Measurements from ENCODE around the gene CP.

The CP gene

GRCh38 chr3:149227591-149228268 is 6.1 kb upstream of the CP start:
- no peaks in the 10 kb centered on the region for H3K36me3 ChIP-seq (replicated peaks in 1 of 2; ENCODE audit: control insufficient read depth in 2 of 2, insufficient read depth in 2 of 2, low read length in 2 of 2)
- H3K4me1 ChIP-seq (ENCODE audit: control insufficient read depth in 2 of 2, insufficient read depth in 1 of 2, low read depth in 1 of 2, low read length in 2 of 2): peaks cover 4 to 21% of the 10 kb centered on the region in 2 donors
- H2BK15ac ChIP-seq (ENCODE audit: low read length): no peak overlapping the region
- H2AFZ ChIP-seq (ENCODE audit: low read length): no peak overlapping the region
- H3K9me3 ChIP-seq (replicated peaks in 1 of 2; ENCODE audit: control insufficient read depth in 2 of 2, insufficient read depth in 1 of 2, low read depth in 1 of 2, low read length in 2 of 2): no peaks in the 10 kb centered on the region
- DNase-seq (ENCODE audit: low spot score): no peak
- H3K18ac ChIP-seq (ENCODE audit: low read length): no peak overlapping the region
- H4K8ac ChIP-seq (ENCODE audit: low read depth, low read length): no peak overlapping the region
- no peak overlapping the region for H3K4ac ChIP-seq (ENCODE audit: low read length)
- no peak overlapping the region for H3K4me2 ChIP-seq (ENCODE audit: insufficient read depth, low read length, poor library complexity, severe bottlenecking)
- no peak overlapping the region for H2AK5ac ChIP-seq (ENCODE audit: low read depth, low read length)
- no peaks in the 10 kb centered on the region for H3K79me1 ChIP-seq (ENCODE audit: low read depth, low read length)
- WGBS, 2 donors (ENCODE audit: extremely low coverage in 2 of 2, insufficient read length in 2 of 2, insufficient replicate concordance in 1 of 2): no CpG with 5 or more reads among the region's 5 CpGs
- no peak overlapping the region for H4K91ac ChIP-seq (ENCODE audit: low read depth, low read length, poor library complexity)
- no peak overlapping the region for H3K9ac ChIP-seq (ENCODE audit: low read depth, low read length, poor library complexity)
- H2BK12ac ChIP-seq (ENCODE audit: low read length): no peak overlapping the region
- H3K23ac ChIP-seq (ENCODE audit: low read depth, low read length, poor library complexity): no peak overlapping the region
- no peak overlapping the region for H3K27ac ChIP-seq (replicated peaks; ENCODE audit: low read length)
- H3K27me3 ChIP-seq (ENCODE audit: control insufficient read depth in 3 of 3, insufficient read depth in 3 of 3, low read depth in 1 of 3, low read length in 3 of 3): no peaks in the 10 kb centered on the region
- H2BK5ac ChIP-seq (ENCODE audit: low read length): no peak overlapping the region
- no peak overlapping the region for H3K4me3 ChIP-seq (ENCODE audit: low read length in 2 of 2)
- no peak overlapping the region for H3K14ac ChIP-seq (ENCODE audit: low read length)
- H2BK120ac ChIP-seq (ENCODE audit: low read depth, low read length): no peak overlapping the region

- no peak overlapping the region for H3K23ac ChIP-seq (ENCODE audit: low read depth, low read length, poor library complexity)
- no peaks in the 10 kb centered on the region for H3K27me3 ChIP-seq (ENCODE audit: control insufficient read depth in 3 of 3, insufficient read depth in 3 of 3, low read depth in 1 of 3, low read length in 3 of 3)
- H3K14ac ChIP-seq (ENCODE audit: low read length): no peak overlapping the region
- H4K91ac ChIP-seq (ENCODE audit: low read depth, low read length, poor library complexity): no peak overlapping the region
- H2BK5ac ChIP-seq (ENCODE audit: low read length): no peak overlapping the region
- H3K9me3 ChIP-seq (replicated peaks in 1 of 2; ENCODE audit: control insufficient read depth in 2 of 2, insufficient read depth in 1 of 2, low read depth in 1 of 2, low read length in 2 of 2): no peaks in the 10 kb centered on the region
- no peak overlapping the region for H2BK12ac ChIP-seq (ENCODE audit: low read length)
- H2AK5ac ChIP-seq (ENCODE audit: low read depth, low read length): no peak overlapping the region
- no peak overlapping the region for H3K27ac ChIP-seq (replicated peaks; ENCODE audit: low read length)
- no peak overlapping the region for H3K4me2 ChIP-seq (ENCODE audit: insufficient read depth, low read length, poor library complexity, severe bottlenecking)
- no peak overlapping the region for H3K4me3 ChIP-seq (ENCODE audit: low read length in 2 of 2)
- H2AFZ ChIP-seq (ENCODE audit: low read length): no peak overlapping the region
- WGBS, 2 donors (ENCODE audit: extremely low coverage in 2 of 2, insufficient read length in 2 of 2, insufficient replicate concordance in 1 of 2): no CpG with 5 or more reads among the region's 1 CpG
- no peak for DNase-seq (ENCODE audit: low spot score)
- H3K4me1 ChIP-seq (ENCODE audit: control insufficient read depth in 2 of 2, insufficient read depth in 1 of 2, low read depth in 1 of 2, low read length in 2 of 2): peaks cover 4 to 22% of the 10 kb centered on the region in 2 donors
- H3K79me1 ChIP-seq (ENCODE audit: low read depth, low read length): no peaks in the 10 kb centered on the region
- H3K4ac ChIP-seq (ENCODE audit: low read length): no peak overlapping the region
- H3K18ac ChIP-seq (ENCODE audit: low read length): no peak overlapping the region
- H3K9ac ChIP-seq (ENCODE audit: low read depth, low read length, poor library complexity): no peak overlapping the region
- no peak overlapping the region for H2BK120ac ChIP-seq (ENCODE audit: low read depth, low read length)
- H3K36me3 ChIP-seq (replicated peaks in 1 of 2; ENCODE audit: control insufficient read depth in 2 of 2, insufficient read depth in 2 of 2, low read length in 2 of 2): no peaks in the 10 kb centered on the region
- H2BK15ac ChIP-seq (ENCODE audit: low read length): no peak overlapping the region
- no peak overlapping the region for H4K8ac ChIP-seq (ENCODE audit: low read depth, low read length)
Measured at GRCh38 chr3:149226776-149227175, 5.1 kb upstream of the CP start.

- H2AFZ ChIP-seq (ENCODE audit: low read length): peak overlapping the region; percentile 82
- peak overlapping the region in 1 of 2 donors; percentile 34 for H3K4me3 ChIP-seq (ENCODE audit: low read length in 2 of 2)
- no peak overlapping the region for H3K23ac ChIP-seq (ENCODE audit: low read depth, low read length, poor library complexity)
- H3K18ac ChIP-seq (ENCODE audit: low read length): no peak overlapping the region
- peak overlapping the region; percentile 20 for H3K27ac ChIP-seq (replicated peaks; ENCODE audit: low read length)
- H2BK12ac ChIP-seq (ENCODE audit: low read length): no peak overlapping the region
- no peak overlapping the region for H2BK5ac ChIP-seq (ENCODE audit: low read length)
- no peak overlapping the region for H3K14ac ChIP-seq (ENCODE audit: low read length)
- H4K91ac ChIP-seq (ENCODE audit: low read depth, low read length, poor library complexity): no peak overlapping the region
- no peak overlapping the region for H3K4me2 ChIP-seq (ENCODE audit: insufficient read depth, low read length, poor library complexity, severe bottlenecking)
- no peaks in the 10 kb centered on the region for H3K36me3 ChIP-seq (replicated peaks in 1 of 2; ENCODE audit: control insufficient read depth in 2 of 2, insufficient read depth in 2 of 2, low read length in 2 of 2)
- no peak overlapping the region for H3K4ac ChIP-seq (ENCODE audit: low read length)
- H3K79me1 ChIP-seq (ENCODE audit: low read depth, low read length): no peaks in the 10 kb centered on the region
- H4K8ac ChIP-seq (ENCODE audit: low read depth, low read length): no peak overlapping the region
- no peaks in the 10 kb centered on the region for H3K27me3 ChIP-seq (ENCODE audit: control insufficient read depth in 3 of 3, insufficient read depth in 3 of 3, low read depth in 1 of 3, low read length in 3 of 3)
- no CpG with 5 or more reads among the region's 9 CpGs for whole genome bisulfite sequencing, 2 donors (ENCODE audit: extremely low coverage in 2 of 2, insufficient read length in 2 of 2, insufficient replicate concordance in 1 of 2)
- H2BK15ac ChIP-seq (ENCODE audit: low read length): no peak overlapping the region
- no peak overlapping the region for H2AK5ac ChIP-seq (ENCODE audit: low read depth, low read length)
- no peak for DNase-seq (ENCODE audit: low spot score)
- H3K9me3 ChIP-seq (replicated peaks in 1 of 2; ENCODE audit: control insufficient read depth in 2 of 2, insufficient read depth in 1 of 2, low read depth in 1 of 2, low read length in 2 of 2): no peaks in the 10 kb centered on the region
- H3K4me1 ChIP-seq (ENCODE audit: control insufficient read depth in 2 of 2, insufficient read depth in 1 of 2, low read depth in 1 of 2, low read length in 2 of 2): peaks cover 4 to 33% of the 10 kb centered on the region in 2 donors
- H3K9ac ChIP-seq (ENCODE audit: low read depth, low read length, poor library complexity): no peak overlapping the region
- H2BK120ac ChIP-seq (ENCODE audit: low read depth, low read length): no peak overlapping the region
Measured at GRCh38 chr3:149224736-149225594, 3.3 kb upstream of the CP start.

- Histone ChIP-seq H3K4me2 (ENCODE audit: insufficient read depth, low read length, poor library complexity, severe bottlenecking) (no peak overlapping the region), H3K23ac (ENCODE audit: low read depth, low read length, poor library complexity) (no peak overlapping the region), H3K14ac (ENCODE audit: low read length) (no peak overlapping the region), H3K9me3 (replicated peaks in 1 of 2; ENCODE audit: control insufficient read depth in 2 of 2, insufficient read depth in 1 of 2, low read depth in 1 of 2, low read length in 2 of 2) (peaks cover 0 to 7% of the 10 kb centered on the region in 2 donors), H4K91ac (ENCODE audit: low read depth, low read length, poor library complexity) (no peak overlapping the region), H3K4ac (ENCODE audit: low read length) (no peak overlapping the region), H4K8ac (ENCODE audit: low read depth, low read length) (no peak overlapping the region), H3K4me1 (ENCODE audit: control insufficient read depth in 2 of 2, insufficient read depth in 1 of 2, low read depth in 1 of 2, low read length in 2 of 2) (peaks cover 4 to 22% of the 10 kb centered on the region in 2 donors), H3K27ac (replicated peaks; ENCODE audit: low read length) (no peak overlapping the region), H3K27me3 (ENCODE audit: control insufficient read depth in 3 of 3, insufficient read depth in 3 of 3, low read depth in 1 of 3, low read length in 3 of 3) (no peaks in the 10 kb centered on the region), H2BK15ac (ENCODE audit: low read length) (no peak overlapping the region), H2BK12ac (ENCODE audit: low read length) (no peak overlapping the region), H3K4me3 (ENCODE audit: low read length in 2 of 2) (no peak overlapping the region), H2AK5ac (ENCODE audit: low read depth, low read length) (no peak overlapping the region), H3K79me1 (ENCODE audit: low read depth, low read length) (no peaks in the 10 kb centered on the region), H3K18ac (ENCODE audit: low read length) (no peak overlapping the region), H3K9ac (ENCODE audit: low read depth, low read length, poor library complexity) (no peak overlapping the region), H3K36me3 (replicated peaks in 1 of 2; ENCODE audit: control insufficient read depth in 2 of 2, insufficient read depth in 2 of 2, low read length in 2 of 2) (no peaks in the 10 kb centered on the region), H2BK120ac (ENCODE audit: low read depth, low read length) (no peak overlapping the region), H2AFZ (ENCODE audit: low read length) (no peak overlapping the region), H2BK5ac (ENCODE audit: low read length) (no peak overlapping the region)
- no peak for DNase-seq (ENCODE audit: low spot score)
- no CpG with 5 or more reads among the region's 6 CpGs for WGBS, 2 donors (ENCODE audit: extremely low coverage in 2 of 2, insufficient read length in 2 of 2, insufficient replicate concordance in 1 of 2)
Measured at GRCh38 chr3:149223461-149223820, 1.8 kb upstream of the CP start.
